Measurements from ENCODE around the gene VOPP1. TPM values are rescaled to one million over a fixed set of nuclear protein-coding genes. Genes with fewer than 3 reads are reported as not detected.

Gene VOPP1
- total RNA-seq, 1 donor from 2014 or later = 66.2 TPM

DNA sequence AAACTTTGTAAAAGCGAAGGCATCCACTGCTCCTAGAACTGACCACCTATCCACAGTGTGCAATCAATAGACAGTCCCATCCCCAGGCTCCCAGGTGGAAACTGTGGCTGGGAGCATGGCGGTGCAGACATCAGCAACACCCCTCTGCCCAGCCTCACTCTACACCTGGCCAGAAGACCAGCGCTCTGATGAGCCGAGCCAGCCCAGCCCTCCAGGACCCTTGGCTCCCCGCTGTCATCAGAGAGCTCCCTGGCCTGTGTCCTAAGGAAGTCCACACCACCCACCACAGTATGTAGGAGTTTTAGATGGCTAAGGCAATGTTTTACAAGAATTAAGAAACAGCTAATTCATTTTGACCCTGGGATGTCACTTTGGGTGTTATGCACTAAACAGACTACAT, 81.0 kb downstream of the VOPP1 start:
- H3K4me3 ChIP-seq = no peak overlapping the region
- H3K27me3 ChIP-seq (ENCODE audit: low read depth) = no peaks in the 10 kb centered on the region
- intact Hi-C loops (cut with DNase I) = no loop called here
- H3K27ac ChIP-seq = no peak overlapping the region
- no peak for ATAC-seq
- H3K36me3 ChIP-seq = peaks cover 41% of the 10 kb centered on the region
- TF ChIP-seq, protein P1, sequence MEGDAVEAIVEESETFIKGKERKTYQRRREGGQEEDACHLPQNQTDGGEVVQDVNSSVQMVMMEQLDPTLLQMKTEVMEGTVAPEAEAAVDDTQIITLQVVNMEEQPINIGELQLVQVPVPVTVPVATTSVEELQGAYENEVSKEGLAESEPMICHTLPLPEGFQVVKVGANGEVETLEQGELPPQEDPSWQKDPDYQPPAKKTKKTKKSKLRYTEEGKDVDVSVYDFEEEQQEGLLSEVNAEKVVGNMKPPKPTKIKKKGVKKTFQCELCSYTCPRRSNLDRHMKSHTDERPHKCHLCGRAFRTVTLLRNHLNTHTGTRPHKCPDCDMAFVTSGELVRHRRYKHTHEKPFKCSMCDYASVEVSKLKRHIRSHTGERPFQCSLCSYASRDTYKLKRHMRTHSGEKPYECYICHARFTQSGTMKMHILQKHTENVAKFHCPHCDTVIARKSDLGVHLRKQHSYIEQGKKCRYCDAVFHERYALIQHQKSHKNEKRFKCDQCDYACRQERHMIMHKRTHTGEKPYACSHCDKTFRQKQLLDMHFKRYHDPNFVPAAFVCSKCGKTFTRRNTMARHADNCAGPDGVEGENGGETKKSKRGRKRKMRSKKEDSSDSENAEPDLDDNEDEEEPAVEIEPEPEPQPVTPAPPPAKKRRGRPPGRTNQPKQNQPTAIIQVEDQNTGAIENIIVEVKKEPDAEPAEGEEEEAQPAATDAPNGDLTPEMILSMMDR (IDR thresholded peaks at IDR 0.05) = no peak
- no peaks in the 10 kb centered on the region for H3K4me1 ChIP-seq
- DNase-seq = no peak
- H3K9me3 ChIP-seq = no peaks in the 10 kb centered on the region

GRCh38 chr7:55490099-55490498, 82.2 kb downstream of the VOPP1 start:
- intact Hi-C loops (cut with DNase I) = no loop called here

GRCh38 chr7:55489552-55489951, 82.8 kb downstream of the VOPP1 start:
- DNase-seq (no peak), ATAC-seq (no peak)
- TF ChIP-seq, protein P1 (IDR thresholded peaks at IDR 0.05) = no peak
- Histone ChIP-seq H3K4me3 (no peak overlapping the region), H3K27ac (no peak overlapping the region), H3K36me3 (peaks cover 31% of the 10 kb centered on the region), H3K4me1 (no peaks in the 10 kb centered on the region), H3K27me3 (ENCODE audit: low read depth) (no peaks in the 10 kb centered on the region), H3K9me3 (no peaks in the 10 kb centered on the region)
- intact Hi-C loops (cut with DNase I) = no loop called here

More at GRCh38 chr7:55490099-55490498, 82.2 kb downstream of the VOPP1 start:
- ATAC-seq (no peak), DNase-seq (no peak)
- peaks cover 31% of the 10 kb centered on the region for H3K36me3 ChIP-seq
- H3K4me3 ChIP-seq = no peak overlapping the region
- H3K27ac ChIP-seq = no peak overlapping the region
- no peaks in the 10 kb centered on the region for H3K9me3 ChIP-seq
- no peaks in the 10 kb centered on the region for H3K27me3 ChIP-seq (ENCODE audit: low read depth)
- H3K4me1 ChIP-seq = no peaks in the 10 kb centered on the region
- TF ChIP-seq, protein P1 (IDR thresholded peaks at IDR 0.05) = no peak

- H3K4me3 ChIP-seq = no peak overlapping the region
- no peaks in the 10 kb centered on the region for H3K9me3 ChIP-seq
- intact Hi-C loops (cut with DNase I) = no loop called here
- TF ChIP-seq, protein P1 (IDR thresholded peaks at IDR 0.05) = no peak
- no peak overlapping the region for H3K27ac ChIP-seq
- DNase-seq = no peak
- ATAC-seq = no peak
- peaks cover 31% of the 10 kb centered on the region for H3K36me3 ChIP-seq
- no peaks in the 10 kb centered on the region for H3K4me1 ChIP-seq
- H3K27me3 ChIP-seq (ENCODE audit: low read depth) = no peaks in the 10 kb centered on the region
These were observed 83.4 kb downstream of the VOPP1 start for GRCh38 chr7:55488804-55489340.

- Histone ChIP-seq H3K9me3 (no peaks in the 10 kb centered on the region), H3K36me3 (peaks cover 31% of the 10 kb centered on the region), H3K27me3 (ENCODE audit: low read depth) (no peaks in the 10 kb centered on the region), H3K4me3 (no peak overlapping the region), H3K27ac (no peak overlapping the region), H3K4me1 (no peaks in the 10 kb centered on the region)
- intact Hi-C loops (cut with DNase I) = no loop called here
- DNase-seq (no peak), ATAC-seq (peak in 1 of 2 donors; percentile 16)
- TF ChIP-seq, protein P1 (IDR thresholded peaks at IDR 0.05) = no peak
These were observed 84.1 kb downstream of the VOPP1 start for GRCh38 chr7:55488216-55488615.
